HG02943 (cell line): ENCODE results near the gene GRIK4.

Experiments used
- ATAC-seq: cut with Tn5 transposase; IDR thresholded peaks from one replicate; pipeline ENCODE4 v1.9.1; 2021; ENCODE audit warnings: mild to moderate bottlenecking, low read depth, moderate library complexity; ENCODE audit not compliant: unreplicated experiment

Gene GRIK4

DNA sequence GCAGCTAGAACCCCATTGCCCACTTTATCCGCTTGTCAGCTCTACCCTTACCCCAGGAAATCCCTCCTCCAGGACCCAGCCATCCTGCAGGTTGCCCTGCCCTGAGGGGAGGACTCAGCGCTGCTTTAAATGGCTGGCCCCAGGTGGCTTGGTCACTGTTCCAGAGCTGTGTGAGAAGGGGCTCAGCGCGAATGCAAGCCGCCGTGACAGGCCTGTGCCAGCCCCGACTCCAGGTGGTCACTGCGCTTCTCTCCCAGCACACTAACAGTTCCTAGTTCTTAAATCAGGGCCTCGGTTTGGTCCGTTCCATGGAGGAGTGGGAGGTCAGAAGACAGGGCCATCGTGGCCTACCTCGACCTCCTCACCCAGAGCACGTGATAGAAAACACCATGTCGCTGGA, 446.6 kb downstream of the GRIK4 start:
- ATAC-seq, result no peak

DNA sequence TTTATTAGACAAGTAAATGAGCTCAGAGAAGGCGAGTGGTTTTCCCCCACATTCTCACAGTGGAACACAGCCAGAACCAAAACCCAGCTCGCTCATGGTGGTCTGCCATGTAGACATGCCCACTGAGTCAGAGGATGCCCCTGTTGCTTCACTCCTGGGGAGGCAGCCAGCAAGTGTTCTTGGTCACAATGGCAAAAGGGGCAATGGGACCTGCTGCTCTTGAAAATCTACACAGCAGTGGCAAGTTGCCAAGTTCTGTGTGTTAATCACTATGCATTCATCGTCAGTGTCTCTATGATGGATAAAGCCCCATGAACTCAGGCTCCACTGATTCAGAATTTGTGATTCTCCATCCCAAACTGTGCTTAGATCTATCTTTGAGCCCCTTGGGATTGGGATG, 447.6 kb downstream of the GRIK4 start:
- no peak for ATAC-seq

DNA sequence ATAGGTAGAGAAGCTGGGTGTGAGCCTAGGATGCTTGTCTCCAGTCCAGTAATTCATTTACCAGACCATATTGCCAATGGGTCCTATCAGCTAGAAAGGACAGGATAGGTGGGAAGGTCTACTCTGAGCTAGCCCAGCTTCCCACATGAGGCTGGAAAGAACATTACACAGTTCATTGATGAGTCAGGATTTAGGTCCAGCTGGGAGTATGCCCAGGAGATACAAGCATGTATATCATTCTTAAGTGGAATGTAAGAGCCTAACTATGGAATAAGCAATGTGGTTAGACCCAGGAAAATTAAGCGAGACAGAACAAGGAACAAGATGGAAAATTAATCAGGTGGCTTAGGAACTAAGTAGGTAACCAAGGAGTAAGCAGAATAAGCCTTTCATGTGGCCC, 453.3 kb downstream of the GRIK4 start:
- no peak for ATAC-seq

DNA sequence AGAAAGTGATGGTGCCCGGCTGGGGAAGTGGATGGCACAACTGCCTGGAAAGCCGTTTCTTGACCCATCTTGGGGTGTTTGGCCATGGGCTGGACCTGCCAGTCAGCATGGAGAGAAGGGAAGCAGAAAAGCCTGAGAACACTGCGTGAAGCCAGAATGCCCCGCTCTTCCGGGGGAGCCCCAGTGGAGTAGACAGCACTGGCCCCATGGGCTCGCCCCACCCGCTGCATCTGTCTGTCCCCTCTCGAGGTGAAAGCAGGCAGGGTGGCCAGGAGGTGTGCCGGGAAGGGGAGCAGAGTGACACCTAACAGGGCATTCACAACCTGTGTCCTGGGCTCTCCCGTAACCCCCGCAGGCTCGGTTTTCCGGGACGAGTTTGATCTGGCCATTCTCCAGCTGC, 455.3 kb downstream of the GRIK4 start:
- no peak for ATAC-seq

DNA sequence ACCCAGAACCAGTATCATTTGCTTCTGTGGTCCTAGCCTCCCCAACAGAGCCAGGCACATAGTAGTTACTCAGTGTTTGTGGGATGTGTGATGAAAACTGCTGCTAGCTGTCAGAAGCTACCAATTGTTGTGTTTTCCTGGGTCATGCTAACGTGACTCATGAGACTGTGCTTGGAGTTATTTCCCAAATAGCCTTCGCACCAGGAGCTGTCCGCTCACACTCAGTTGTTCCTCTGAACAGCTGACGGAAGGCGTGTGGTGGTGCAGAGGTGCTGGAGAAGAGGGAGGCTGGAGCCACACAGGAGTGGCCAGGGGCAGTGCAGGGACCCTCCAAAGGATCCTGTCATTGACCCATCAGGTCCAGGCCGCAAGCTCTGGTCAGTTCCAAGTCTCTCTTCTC, 458.4 kb downstream of the GRIK4 start:
- no peak for ATAC-seq

DNA sequence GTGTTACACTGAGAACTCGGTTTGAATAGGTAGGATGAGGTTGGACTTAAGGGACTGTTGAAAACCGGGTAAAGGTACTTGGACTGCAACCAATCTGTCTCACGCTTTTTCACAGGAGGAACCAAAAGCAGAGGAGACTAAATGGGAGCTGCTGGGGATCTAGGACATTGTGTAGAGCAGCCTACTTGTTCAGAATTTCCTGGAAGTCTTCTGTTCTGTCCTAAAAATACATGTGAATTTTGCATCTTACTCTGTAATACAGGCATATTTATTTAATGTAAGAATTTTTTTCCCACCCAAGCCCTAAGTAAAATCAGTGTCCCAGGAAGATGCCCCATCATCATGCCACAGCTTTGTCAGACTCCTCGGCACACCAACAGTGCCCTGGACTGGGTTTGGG, 460.3 kb downstream of the GRIK4 start:
- ATAC-seq, result no peak

DNA sequence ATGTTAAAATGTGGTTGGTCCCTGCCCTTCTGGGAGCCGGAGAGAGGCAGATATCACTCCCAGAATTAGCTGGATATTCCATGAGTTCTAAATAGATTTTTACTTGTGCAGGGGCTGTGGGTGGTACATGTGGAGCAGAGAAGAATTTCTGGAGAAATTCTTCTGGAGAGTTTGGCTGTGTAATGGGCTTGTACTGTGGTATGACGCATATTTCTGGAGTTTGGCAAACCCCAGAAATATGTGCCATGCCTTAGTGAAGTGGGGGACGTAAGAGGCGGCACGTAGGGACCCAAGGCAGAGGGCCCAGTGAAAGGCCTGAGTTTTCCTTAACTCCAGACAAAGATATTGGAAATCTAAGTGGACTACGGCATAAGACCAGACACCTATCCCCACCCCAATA, 461.1 kb downstream of the GRIK4 start:
- ATAC-seq, result no peak

DNA sequence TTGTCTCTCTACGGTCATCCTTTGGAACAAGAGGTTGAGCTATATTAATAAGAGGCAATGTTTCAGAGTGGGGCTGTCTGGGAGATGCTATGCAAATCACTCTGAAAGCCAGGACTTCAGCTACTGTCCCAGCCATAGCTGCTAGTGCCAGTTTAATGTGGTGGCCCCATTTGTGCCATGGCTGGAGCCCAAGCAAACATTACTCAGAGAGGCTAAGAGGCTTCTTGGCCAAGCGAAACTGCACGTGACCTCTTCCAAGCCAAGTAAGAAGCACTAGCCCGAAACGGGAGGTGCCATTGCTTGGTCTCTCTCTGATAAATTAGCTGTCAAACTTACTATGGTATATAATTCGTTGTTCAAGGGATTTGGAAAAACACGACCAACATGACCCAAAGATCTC, 462.0 kb downstream of the GRIK4 start:
- ATAC-seq, result no peak

DNA sequence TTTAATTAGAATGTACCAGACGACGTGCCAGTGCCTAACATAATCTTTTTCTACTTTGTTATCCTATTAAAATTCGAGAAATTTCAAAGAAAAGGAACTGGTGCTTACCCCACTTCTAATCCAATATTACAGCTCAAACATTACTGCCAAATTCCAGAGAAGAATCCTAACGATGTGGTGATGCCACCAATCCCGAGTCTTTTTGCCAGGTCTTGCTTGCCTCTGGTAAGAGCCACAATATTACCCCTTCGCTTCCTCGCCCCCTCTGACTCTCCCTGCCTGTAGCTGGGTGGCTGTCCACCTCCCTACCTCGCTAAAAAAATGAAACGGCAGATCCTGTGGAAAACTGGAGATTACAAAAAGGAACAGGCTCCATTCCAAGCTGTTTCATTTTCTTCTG, 462.9 kb downstream of the GRIK4 start:
- ATAC-seq, result no peak

DNA sequence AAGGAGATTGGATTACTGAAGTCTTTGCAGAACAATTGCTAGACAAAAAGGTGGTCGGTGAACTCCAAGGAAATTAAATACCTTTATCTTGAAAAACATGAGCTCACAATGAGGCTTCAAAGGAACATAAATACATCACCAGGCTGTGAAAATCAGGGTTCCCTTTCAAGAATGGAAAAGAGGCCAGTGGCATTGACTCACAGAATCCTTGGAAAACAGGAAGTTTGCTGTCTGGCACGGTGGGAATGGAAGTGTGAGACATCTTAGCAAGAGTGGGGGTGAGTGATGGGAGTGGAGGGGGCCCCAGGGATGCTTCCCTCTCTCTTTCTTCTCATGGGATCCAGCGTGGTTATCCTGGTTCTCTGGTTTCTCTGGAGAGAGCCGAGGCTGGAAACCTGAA, 463.4 kb downstream of the GRIK4 start:
- ATAC-seq, result no peak

DNA sequence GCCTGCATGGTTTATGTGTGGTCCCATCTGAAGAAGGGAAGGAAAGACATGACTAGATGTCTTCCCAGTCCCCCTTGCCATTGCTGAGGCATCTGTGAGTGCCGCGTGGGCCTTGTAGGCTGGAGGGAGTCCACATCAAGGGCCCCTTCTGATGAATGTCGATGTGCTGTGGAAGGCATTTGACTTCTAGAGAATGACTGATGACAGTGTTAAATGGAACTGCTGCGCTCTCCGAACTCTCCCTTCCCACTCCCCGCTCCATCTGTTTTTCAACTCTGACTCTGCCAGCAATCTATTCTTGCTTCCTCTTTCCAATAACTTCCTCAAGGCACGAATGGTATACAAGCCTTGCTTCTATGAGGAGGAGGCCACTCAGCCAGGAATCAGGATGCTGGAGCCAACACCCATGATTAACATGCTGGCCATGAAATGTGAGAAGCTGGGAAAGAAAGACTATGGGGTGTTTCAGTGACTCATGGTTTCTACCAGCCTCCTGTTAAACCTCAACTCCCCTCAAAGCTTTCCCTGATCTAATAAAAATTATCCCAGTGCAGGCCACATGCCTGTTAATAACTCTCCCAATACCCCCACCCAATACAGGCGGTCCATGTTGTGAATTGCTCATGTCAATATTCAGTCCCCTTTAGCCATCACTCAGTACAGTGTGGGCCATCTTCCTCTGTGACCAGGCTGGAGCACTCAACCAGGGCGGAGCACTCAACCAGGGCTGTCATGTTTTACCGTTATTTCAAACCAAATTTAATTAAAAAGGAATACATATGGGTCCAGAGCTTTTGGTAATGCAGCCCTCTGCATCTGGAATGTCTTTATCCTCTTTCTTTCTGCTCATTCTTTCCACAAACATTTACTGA, 466.0 kb downstream of the GRIK4 start:
- ATAC-seq, result no peak

DNA sequence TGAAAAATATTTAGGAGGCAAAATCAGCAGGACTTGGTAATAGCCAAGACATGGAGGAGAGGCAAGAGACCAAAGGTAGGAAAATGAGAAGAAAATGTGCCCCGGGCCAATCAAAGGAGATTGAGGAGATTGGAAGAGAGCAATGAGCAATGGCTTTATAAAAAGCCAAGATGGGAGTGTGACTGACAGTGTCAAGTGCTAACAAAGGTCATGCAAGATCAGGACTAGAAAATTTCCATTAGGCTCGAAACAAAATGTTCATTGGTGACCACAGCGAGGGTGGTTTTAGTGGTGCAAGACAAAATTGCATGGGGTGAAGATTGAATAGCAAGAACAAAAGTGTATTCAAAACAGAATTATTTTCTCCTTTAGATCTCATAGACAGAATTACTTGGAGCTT, 467.2 kb downstream of the GRIK4 start:
- ATAC-seq, result no peak

DNA sequence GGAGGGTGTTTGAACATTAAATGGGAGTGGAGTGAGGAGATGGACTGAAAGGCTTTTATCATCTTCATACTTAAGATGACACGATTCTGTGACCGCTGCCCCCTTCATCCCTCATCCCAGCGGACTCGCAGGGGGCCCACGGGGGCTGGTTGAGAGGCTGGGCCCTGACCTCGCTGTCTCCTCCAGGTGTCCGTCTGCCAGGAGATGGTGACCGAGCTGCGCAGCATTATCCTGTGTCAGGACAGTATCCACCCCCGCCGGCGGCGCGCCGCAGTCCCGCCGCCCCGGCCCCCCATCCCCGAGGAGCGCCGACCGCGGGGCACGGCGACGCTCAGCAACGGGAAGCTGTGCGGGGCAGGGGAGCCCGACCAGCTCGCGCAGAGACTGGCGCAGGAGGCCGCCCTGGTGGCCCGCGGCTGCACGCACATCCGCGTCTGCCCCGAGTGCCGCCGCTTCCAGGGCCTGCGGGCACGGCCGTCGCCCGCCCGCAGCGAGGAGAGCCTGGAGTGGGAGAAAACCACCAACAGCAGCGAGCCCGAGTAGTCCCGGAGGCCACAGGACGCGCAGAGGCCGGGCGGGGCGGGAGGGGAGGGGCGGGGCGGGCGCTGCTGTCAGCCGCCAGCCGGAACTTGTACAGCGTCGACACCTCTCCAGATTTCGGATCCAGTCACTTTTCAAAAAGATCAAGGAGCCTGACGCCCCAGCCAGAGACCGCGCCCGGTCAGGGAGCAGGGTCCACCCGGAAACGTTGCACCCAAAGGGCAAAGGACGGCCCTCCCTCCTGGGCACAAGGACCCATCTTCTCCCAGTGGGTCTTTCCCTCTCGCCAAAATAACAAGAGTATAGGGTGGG, 474.4 kb downstream of the GRIK4 start:
- no peak for ATAC-seq

DNA sequence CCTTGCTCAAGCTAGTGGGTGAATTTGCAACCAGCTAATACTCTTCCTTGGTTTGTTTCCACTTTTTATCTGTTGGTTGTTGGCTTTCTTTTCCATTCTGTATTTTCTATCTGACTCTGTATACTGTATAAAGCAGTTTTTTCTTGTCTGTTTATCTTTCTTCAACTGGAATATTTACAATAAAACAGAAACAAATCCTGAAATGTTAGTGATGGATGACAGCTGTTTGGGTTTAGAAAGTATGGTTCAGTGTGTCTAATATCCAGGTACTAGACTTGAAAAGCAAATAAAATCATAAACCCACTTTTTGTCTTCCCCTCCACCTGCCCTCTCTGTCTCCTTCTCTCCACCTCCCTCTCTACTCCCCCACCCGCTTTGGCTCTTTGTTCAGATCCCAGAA, 477.1 kb downstream of the GRIK4 start:
- no peak for ATAC-seq

DNA sequence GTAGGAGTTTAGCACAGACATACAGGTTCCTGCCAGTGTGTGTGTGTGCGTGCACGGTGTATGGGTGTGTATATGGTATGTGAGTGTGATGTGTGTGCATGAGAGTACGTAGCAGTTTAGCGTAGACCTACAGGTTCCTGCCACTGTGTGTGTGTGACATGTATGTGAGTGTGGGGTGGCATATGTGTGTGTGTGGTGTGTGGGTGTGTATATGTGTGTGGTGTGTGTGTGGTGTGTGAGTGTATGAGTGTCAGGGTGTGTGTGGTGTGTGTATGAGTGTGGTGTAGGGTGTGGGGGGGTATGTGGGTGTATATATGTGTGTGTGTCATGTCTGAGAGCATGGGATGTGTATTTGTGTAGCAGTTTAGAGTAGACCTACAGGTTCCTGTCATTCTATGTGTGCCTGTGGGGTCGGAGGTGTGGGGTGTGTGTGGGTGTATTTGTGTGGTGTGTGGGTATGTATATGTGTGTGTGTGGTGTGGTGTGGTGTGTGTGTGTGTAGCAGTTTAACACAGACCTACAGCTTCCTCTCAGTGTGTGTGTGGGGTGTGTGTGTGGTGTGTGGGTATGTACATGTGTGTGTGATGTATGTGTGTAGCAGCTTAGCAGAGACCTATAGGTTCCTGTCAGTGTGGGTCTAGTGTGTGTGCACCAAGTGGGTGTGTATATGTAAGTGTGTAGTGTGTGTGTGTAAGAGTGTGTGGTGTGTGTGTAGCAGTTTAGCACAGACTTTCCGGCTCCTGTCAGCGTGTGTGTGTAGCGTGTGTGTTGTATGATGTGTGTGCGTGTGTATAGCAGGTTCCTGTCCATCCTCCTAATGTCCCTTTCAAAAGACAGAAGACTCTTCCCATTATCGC, 480.5 kb downstream of the GRIK4 start:
- ATAC-seq, result no peak

DNA sequence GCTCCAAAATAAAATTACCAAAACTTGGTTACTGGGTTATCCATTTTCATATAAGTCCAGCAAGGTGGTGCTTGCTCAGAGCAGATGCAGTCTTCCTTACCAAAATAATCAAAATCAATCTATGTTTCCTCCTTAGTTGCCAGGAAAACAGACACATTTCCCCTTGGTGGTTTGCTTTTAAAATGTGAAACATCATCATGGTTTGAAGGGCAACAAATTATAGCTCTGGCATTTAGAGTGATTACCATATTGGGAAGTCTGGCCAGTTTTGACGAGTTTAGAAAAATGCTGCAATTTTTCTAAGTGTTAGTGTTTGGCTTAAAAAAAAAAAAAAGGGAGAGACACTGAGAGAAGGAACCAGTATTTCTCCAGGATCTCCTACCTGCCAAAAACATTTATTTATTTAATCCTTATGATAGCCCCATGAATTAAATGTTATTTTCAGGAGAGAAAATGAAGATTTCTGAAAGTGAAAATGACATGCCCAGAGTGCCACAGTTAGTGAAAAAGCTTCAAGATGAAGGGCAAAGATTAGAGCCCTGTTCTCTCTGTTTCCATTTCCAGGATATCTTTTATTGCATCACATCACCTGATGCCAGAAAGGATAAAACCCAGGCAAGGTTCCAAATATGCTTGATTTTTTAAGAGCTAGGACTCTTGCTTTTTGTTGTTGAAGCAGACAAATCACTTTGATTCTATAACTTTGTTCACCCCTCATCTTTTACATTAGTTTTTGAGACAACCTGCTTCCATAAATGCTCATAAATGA, 482.7 kb downstream of the GRIK4 start:
- no peak for ATAC-seq

DNA sequence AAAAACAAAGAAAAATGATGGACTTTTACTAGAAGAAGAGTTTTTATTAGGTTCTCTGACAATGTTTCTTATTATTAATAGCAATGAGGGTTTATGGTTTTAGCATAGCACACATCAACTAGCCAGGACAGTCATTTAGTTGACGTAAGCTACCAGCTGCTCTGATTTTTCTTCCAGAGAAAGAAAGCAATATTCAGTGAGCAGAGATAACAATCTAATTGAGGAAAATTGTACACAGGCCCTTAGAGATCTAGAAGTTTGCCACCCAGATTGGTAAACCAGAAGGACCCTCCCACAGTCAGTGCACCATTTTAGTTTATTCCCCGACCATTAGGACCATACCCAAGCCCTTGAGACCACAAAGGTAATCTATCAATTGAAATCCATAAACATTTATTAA, 483.6 kb downstream of the GRIK4 start:
- ATAC-seq, result no peak

DNA sequence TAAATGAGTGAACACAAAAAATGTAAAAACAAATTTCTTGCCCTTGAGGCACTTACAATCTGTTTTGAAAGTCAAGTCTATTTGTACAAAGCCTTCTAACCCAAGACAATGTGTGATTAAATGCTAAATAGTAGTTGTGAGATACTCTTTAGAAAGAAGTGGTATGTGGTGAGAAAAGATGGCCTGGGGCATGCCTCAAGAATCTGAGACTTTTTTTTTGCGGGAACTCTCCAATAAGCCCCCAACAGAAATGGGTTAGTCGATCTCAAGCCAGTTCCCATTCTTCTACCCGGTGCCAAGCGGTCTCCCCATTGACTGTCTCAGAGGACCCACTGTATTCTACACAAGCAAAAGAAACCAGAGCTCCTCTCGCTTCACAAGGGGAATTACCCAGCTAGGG, 485.4 kb downstream of the GRIK4 start:
- no peak for ATAC-seq

DNA sequence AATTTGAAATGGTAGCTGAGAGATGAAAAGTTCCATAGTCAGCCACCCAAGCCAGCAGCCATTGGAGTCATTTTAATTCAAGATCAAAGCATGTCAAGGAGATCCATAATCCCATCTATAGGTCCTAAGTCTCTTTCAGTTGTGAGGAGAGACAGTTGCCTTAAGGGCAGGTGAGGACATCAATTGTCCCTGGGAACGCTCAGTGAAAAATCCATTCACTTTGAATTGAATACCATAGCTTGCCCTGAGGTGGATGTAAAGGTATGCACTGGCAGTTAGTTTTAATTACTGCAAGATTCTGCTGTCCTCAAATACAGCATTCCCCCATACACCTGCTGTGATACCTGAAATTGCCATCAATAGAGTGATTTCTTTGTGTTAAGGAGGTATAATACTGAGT, 487.0 kb downstream of the GRIK4 start:
- ATAC-seq, result no peak

DNA sequence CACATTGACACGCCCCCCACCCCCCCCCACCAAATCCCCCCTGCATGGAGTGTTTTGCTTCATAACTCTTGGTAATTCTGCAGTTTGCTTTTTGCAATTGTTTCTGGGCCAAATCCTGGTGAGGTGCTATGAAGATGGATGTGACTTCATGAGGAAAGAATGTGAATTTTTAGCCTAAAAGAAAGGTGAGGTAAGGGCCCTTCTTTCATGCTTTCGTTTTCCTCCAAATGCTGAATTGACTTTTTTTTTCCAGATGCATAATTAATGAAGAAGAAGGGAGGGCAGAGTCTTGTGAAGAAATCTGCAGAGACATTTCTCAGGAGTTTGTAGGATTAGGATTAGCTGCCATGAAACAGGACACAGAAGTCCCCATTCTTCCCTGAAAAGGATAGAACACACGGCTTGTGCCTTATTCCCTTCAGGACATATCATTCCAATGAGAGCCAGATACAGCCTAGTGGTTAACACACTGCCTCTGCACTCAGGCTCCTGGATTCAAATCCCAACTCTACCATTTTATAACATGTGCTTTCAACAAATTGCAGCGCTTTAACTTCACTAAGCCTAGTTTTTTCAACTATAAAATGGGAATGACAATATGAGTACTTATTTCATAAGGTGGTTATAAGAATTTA, 492.8 kb downstream of the GRIK4 start:
- no peak for ATAC-seq
